B cell (primary cell): ENCODE data around the gene MOV10L1. TPM values are rescaled to one million over a fixed set of nuclear protein-coding genes. Genes with fewer than 3 reads are reported as not detected.

Experiments
- ATAC-seq: fragments of 200-7000 bp; cut with Tn5 transposase; one replicate; pipeline ENCODE4 v1.10.0; 2021; ENCODE audit warnings: low read depth, mild to moderate bottlenecking, moderate number of reproducible peaks, moderate library complexity
- CTCF ChIA-PET: fragments of 350-600 bp; sonication (Branson Sonifier 250); formaldehyde crosslinking; loops from one replicate; lab custom pipeline; 2021; ENCODE audit warnings: antibody characterized with exemption, inconsistent platforms; lab: Charles Lee
- POLR2A ChIA-PET: fragments of 350-600 bp; sonication (Branson Sonifier 250); formaldehyde crosslinking; loops from one replicate; lab custom pipeline; 2021; ENCODE audit warnings: antibody characterized with exemption; lab: Charles Lee
- DNase-seq: peaks from one replicate; pipeline ENCODE4 v3.0.0; 2013
- H2AFZ ChIP-seq: 2 replicates; pipeline ENCODE4 v1.6.1; 2012; ENCODE audit warnings: mild to moderate bottlenecking, low read depth, low read length; ENCODE audit not compliant: insufficient read depth, poor library complexity, severe bottlenecking
- H3K27ac ChIP-seq, 2 donors: 1 replicate in 1 of 2; 2 replicates in 1 of 2; pipeline ENCODE4 v1.5.1; 2012 to 2013; ENCODE audit warnings: low read length in 2 of 2, mild to moderate bottlenecking in 2 of 2, moderate library complexity in 1 of 2
- H3K27me3 ChIP-seq, 4 experiments: fragments of 200-600 bp in 1 of 4; sonication (generic) in 1 of 4; replicated peaks in 1 of 4; 1 replicate in 2 of 4; 2 replicates in 2 of 4; pipeline versions ENCODE4 v1.6.1 to v1.7.0; 2013 to 2016; ENCODE audit warnings: low read length in 3 of 4, mild to moderate bottlenecking in 2 of 4, mixed read lengths in 1 of 4, moderate library complexity in 1 of 4; ENCODE audit not compliant: insufficient read depth in 4 of 4, control insufficient read depth in 3 of 4; ENCODE audit errors: control extremely low read depth in 1 of 4
- H3K36me3 ChIP-seq, 2 experiments: replicated peaks in 1 of 2; 1 replicate in 1 of 2; 2 replicates in 1 of 2; pipeline versions ENCODE4 v1.6.1 to v1.7.1; 2013; ENCODE audit warnings: low read length in 1 of 2; ENCODE audit not compliant: insufficient read depth in 2 of 2, control insufficient read depth in 1 of 2; ENCODE audit errors: control extremely low read depth in 1 of 2, extremely low read depth in 1 of 2
- H3K4me1 ChIP-seq, 2 donors: fragments of 200-600 bp in 1 of 2; sonication (generic) in 1 of 2; 1 replicate in 1 of 2; 2 replicates in 1 of 2; pipeline versions ENCODE4 v1.5.1 to v1.6.1; 2013 to 2017; ENCODE audit warnings: low read length in 2 of 2; ENCODE audit not compliant: control insufficient read depth in 2 of 2, insufficient read depth in 2 of 2
- H3K4me2 ChIP-seq: replicated peaks from 2 replicates; pipeline ENCODE3; 2012; ENCODE audit warnings: mild to moderate bottlenecking, low read depth, low read length; ENCODE audit not compliant: poor library complexity, severe bottlenecking
- H3K4me3 ChIP-seq, 5 experiments: fragments of 200-600 bp in 1 of 5; sonication (generic) in 1 of 5; 1 replicate in 3 of 5; 2 replicates in 2 of 5; pipeline versions ENCODE4 v1.5.1 to v1.7.0; 2011 to 2016; ENCODE audit warnings: low read length in 4 of 5, mild to moderate bottlenecking in 4 of 5, low read depth in 2 of 5, control low read depth in 1 of 5, moderate library complexity in 1 of 5; ENCODE audit not compliant: insufficient read depth in 1 of 5; ENCODE audit errors: control extremely low read depth in 1 of 5, extremely low read depth in 1 of 5
- H3K79me2 ChIP-seq: fragments of 200-600 bp; sonication (generic); one replicate; pipeline ENCODE4 v1.6.0; 2016; ENCODE audit warnings: low read length; ENCODE audit not compliant: control insufficient read depth, insufficient read depth
- H3K9ac ChIP-seq: fragments of 200-600 bp; sonication (generic); 2 replicates; pipeline ENCODE4 v1.6.1; 2017; ENCODE audit warnings: mild to moderate bottlenecking, low read length, moderate library complexity
- H3K9me3 ChIP-seq, 3 donors: one replicate each; pipeline versions ENCODE4 v1.6.1 to v1.7.1; 2013; ENCODE audit warnings: low read length in 2 of 3; ENCODE audit not compliant: control insufficient read depth in 2 of 3, insufficient read depth in 1 of 3; ENCODE audit errors: control extremely low read depth in 1 of 3
- H4K20me1 ChIP-seq: 2 replicates; pipeline ENCODE4 v1.6.0; 2012; ENCODE audit warnings: mild to moderate bottlenecking, low read length; ENCODE audit not compliant: insufficient read depth, control insufficient read depth, poor library complexity, severe bottlenecking
- H3K27ac Mint-ChIP-seq: one replicate; pipeline ENCODE4 v1.8.0; 2021; ENCODE audit warnings: mixed read lengths
- H3K27me3 Mint-ChIP-seq: one replicate; pipeline ENCODE4 v1.8.0; 2021; ENCODE audit warnings: mixed read lengths
- H3K4me1 Mint-ChIP-seq: one replicate; pipeline ENCODE4 v1.8.0; 2021; ENCODE audit warnings: mixed read lengths
- H3K4me3 Mint-ChIP-seq: one replicate; pipeline ENCODE4 v1.8.0; 2021; ENCODE audit warnings: mixed read lengths
- H3K9me3 Mint-ChIP-seq: one replicate; pipeline ENCODE4 v1.8.0; 2022; ENCODE audit warnings: mixed read lengths; ENCODE audit not compliant: insufficient read depth
- EZH2 ChIP-seq: IDR thresholded peaks from 2 replicates; pipeline ENCODE4 v1.6.1; 2012; ENCODE audit warnings: borderline replicate concordance, low read depth, mild to moderate bottlenecking, moderate library complexity, low read length; ENCODE audit not compliant: insufficient read depth, poor library complexity, severe bottlenecking
- WGBS: methylation state at CpG from one replicate; pipeline ENCODE4 v1.1.5; 2013; ENCODE audit warnings: missing lambda C conversion rate; ENCODE audit not compliant: insufficient coverage; 5-methylcytosine and 5-hydroxymethylcytosine counted together
- intact Hi-C: fragments of 100-400 bp; cut with micrococcal nuclease; formaldehyde crosslinking; loops from one replicate; pipeline ENCODE4 v1.10.0; 2022
- polyA plus RNA-seq: library from polyadenylated mRNA; depleted of rRNA; stranded (reverse); fragments of >200 nt; gene quantifications from 2 replicates; pipeline ENCODE4 v1.2.3, GENCODE V29; 2012
- total RNA-seq, 2 donors: library from RNA; stranded (reverse); fragments of 120-200 nt in 1 of 2; gene quantifications; 1 replicate in 1 of 2; 2 replicates in 1 of 2; pipeline versions ENCODE4 v1.2.3 to v1.2.4, GENCODE V29; 2013 to 2022
- TF ChIP-seq, protein P1 (sequence below): fragments of 200-600 bp; IDR thresholded peaks from one replicate; pipeline ENCODE4 v1.8.0; 2022; ENCODE audit warnings: antibody characterized with exemption, mild to moderate bottlenecking

Gene MOV10L1
- total and polyA plus RNA-seq, 2 donors (not counting 1 experiment from before 2014, with no cell fraction given), result not detected

DNA sequence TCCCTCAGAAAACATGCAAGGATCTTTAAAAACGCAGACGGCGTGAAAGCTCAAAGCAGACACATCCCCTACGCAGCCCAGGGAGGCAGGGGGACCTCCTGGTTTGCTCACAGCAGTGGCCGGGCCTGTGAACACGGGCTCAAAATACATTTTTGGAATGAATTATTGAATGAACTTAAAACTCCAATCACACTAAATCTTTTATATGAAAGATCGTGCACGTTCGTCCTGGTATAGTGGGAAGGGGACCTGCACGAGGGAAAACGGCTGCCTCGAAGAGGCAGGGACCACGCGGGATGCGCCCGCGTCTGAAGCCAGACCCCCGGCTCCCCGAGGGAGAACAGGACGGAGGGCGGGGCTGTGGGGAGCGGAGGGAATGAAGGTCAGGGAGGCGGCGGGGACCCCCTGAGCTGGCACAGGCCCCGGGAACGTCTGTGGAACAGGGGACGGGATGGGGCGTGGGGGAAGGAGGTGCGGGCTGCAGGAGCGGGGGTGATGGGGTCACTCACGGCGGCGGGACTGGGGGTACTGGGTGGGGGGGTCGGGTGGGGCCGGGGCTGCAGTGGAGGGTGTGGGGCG is 79.5 kb downstream of the MOV10L1 start:
- Mint-ChIP-seq H3K27me3 (peaks cover 26% of the 10 kb centered on the region), H3K4me3 (peak overlapping the region; percentile 73), H3K27ac (peak overlapping the region; percentile 62), H3K9me3 (no peaks in the 10 kb centered on the region), H3K4me1 (peaks cover 22% of the 10 kb centered on the region)
- Histone ChIP-seq H3K27me3 (peaks cover 0 to 27% (median 18%) of the 10 kb centered on the region in 4 experiments), H3K4me2 (peak overlapping the region; percentile 77), H4K20me1 (no peaks in the 10 kb centered on the region), H3K9ac (no peak overlapping the region), H3K4me3 (no peak overlapping the region), H3K27ac (no peak overlapping the region), H2AFZ (no peak overlapping the region), H3K36me3 (no peaks in the 10 kb centered on the region), H3K4me1 (peaks cover 23 to 25% of the 10 kb centered on the region in 2 donors), H3K9me3 (peaks cover 0 to 5% (median 0%) of the 10 kb centered on the region in 3 donors), H3K79me2 (no peaks in the 10 kb centered on the region)
- TF ChIP-seq, protein P1, sequence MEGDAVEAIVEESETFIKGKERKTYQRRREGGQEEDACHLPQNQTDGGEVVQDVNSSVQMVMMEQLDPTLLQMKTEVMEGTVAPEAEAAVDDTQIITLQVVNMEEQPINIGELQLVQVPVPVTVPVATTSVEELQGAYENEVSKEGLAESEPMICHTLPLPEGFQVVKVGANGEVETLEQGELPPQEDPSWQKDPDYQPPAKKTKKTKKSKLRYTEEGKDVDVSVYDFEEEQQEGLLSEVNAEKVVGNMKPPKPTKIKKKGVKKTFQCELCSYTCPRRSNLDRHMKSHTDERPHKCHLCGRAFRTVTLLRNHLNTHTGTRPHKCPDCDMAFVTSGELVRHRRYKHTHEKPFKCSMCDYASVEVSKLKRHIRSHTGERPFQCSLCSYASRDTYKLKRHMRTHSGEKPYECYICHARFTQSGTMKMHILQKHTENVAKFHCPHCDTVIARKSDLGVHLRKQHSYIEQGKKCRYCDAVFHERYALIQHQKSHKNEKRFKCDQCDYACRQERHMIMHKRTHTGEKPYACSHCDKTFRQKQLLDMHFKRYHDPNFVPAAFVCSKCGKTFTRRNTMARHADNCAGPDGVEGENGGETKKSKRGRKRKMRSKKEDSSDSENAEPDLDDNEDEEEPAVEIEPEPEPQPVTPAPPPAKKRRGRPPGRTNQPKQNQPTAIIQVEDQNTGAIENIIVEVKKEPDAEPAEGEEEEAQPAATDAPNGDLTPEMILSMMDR, result no peak
- peak; percentile 47 for TF ChIP-seq EZH2
- 17% methylated on average over 23 of the region's 36 CpGs for WGBS
- intact Hi-C loops, result no loop called here
- DNase-seq (peak; percentile 18), ATAC-seq (no peak)
- ChIA-PET CTCF (interaction anchor here (0.9 to 1.2 kb wide), 2 partner anchors 20 to 42 kb away, joined by 3 to 4 read pairs; no protein-coding TSS in a partner anchor), POLR2A (interaction anchor here (0.6 kb wide), 1 partner anchor 70 kb away, joined by 4 read pairs; no protein-coding TSS in a partner anchor)

DNA sequence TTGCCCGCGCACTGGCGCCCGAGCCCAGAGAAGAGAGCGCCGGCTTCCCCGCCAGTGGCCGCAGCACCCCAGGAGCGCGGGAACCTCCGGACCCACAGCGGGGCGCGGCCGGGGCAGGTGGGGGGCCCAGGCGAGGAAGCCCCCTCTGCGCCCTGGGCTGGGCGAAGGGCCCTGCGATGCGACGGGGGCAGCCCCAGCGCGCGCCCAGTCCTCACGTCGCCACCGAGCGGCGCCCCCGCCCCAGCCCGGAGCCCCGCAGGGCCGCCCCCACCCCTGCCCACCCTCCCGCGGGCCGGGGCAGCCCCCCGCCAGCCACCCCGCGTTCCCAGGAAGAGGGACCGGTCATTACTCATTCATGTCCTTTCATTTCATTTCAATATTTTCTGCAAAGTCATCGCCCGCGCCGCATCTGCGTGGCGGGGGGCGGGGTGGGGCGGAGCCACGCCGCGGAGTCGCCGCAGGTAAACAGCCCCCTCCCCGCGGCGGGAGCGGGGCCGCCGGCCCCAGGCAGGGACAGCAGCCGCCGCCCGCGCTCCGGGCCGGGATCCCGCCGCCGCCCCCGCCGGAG is 80.1 kb downstream of the MOV10L1 start:
- Mint-ChIP-seq H3K27ac (no peak overlapping the region), H3K4me3 (peak overlapping the region; percentile 77), H3K9me3 (no peaks in the 10 kb centered on the region), H3K27me3 (peaks cover 23% of the 10 kb centered on the region), H3K4me1 (peaks cover 22% of the 10 kb centered on the region)
- Histone ChIP-seq H3K4me2 (peak overlapping the region; percentile 77), H2AFZ (no peak overlapping the region), H3K4me3 (peak overlapping the region in 2 of 5 experiments; percentile 25 to 33), H3K4me1 (peaks cover 23 to 25% of the 10 kb centered on the region in 2 donors), H3K36me3 (no peaks in the 10 kb centered on the region), H3K27ac (no peak overlapping the region), H4K20me1 (no peaks in the 10 kb centered on the region), H3K79me2 (no peaks in the 10 kb centered on the region), H3K9ac (no peak overlapping the region), H3K27me3 (peaks cover 0 to 27% (median 18%) of the 10 kb centered on the region in 4 experiments), H3K9me3 (peaks cover 0 to 5% (median 0%) of the 10 kb centered on the region in 3 donors)
- CTCF ChIA-PET, result interaction anchor here (1.2 kb wide), 1 partner anchor 21 kb away, joined by 4 read pairs; no protein-coding TSS in a partner anchor
- ATAC-seq (peak; percentile 32), DNase-seq (peak; percentile 48)
- TF ChIP-seq EZH2, result no peak
- TF ChIP-seq, protein P1, result no peak
- WGBS, result under 1% methylated on average over 50 of the region's 70 CpGs
- intact Hi-C loops, result no loop called here
- POLR2A ChIA-PET, result interaction anchor here (0.6 kb wide), 1 partner anchor 69 kb away, joined by 4 read pairs; no protein-coding TSS in a partner anchor
